Naive thymus-derived CD4-positive, alpha-beta T cell (primary cell): ENCODE measurements around the gene TECPR2. TPM values are rescaled to one million over a fixed set of nuclear protein-coding genes. Genes with fewer than 3 reads are reported as not detected.

Experiments
- ATAC-seq: fragments of 150-1000 bp; cut with Tn5 transposase; 2 replicates; pipeline ENCODE4 v1.10.0; 2021; ENCODE audit warnings: mild to moderate bottlenecking, moderate library complexity
- CTCF ChIA-PET: fragments of 350-600 bp; sonication (Branson Sonifier 250); formaldehyde crosslinking; loops from one replicate; lab custom pipeline; 2021; ENCODE audit warnings: antibody characterized with exemption; lab: Charles Lee
- POLR2A ChIA-PET: fragments of 350-600 bp; sonication (Branson Sonifier 250); formaldehyde crosslinking; loops from one replicate; lab custom pipeline; 2021; ENCODE audit warnings: antibody characterized with exemption, inconsistent platforms; lab: Charles Lee
- DNase-seq, 9 donors: peaks; one replicate each; pipeline versions ENCODE4 v3.0.0 to v3.0.0-alpha.2; 2020 to 2022; ENCODE audit warnings: mixed read lengths in 1 of 9
- H3K27ac ChIP-seq: one replicate; pipeline ENCODE4 v1.7.0; 2013; ENCODE audit warnings: mild to moderate bottlenecking, low read depth, low read length, moderate library complexity
- H3K27me3 ChIP-seq, 2 donors: one replicate each; pipeline ENCODE4 v1.7.0; 2013; ENCODE audit warnings: low read length in 2 of 2, mild to moderate bottlenecking in 2 of 2, moderate library complexity in 2 of 2; ENCODE audit not compliant: control insufficient read depth in 2 of 2, insufficient read depth in 2 of 2
- H3K36me3 ChIP-seq, 3 experiments: 1 replicate in 2 of 3; 2 replicates in 1 of 3; pipeline ENCODE4 v1.7.0; 2013; ENCODE audit warnings: low read length in 3 of 3, mild to moderate bottlenecking in 3 of 3, moderate library complexity in 1 of 3; ENCODE audit not compliant: insufficient read depth in 3 of 3, control insufficient read depth in 2 of 3
- H3K4me1 ChIP-seq, 2 donors: one replicate each; pipeline ENCODE4 v1.7.0; 2013; ENCODE audit warnings: low read length in 2 of 2, mild to moderate bottlenecking in 2 of 2, moderate library complexity in 1 of 2; ENCODE audit not compliant: control insufficient read depth in 2 of 2, insufficient read depth in 2 of 2
- H3K4me3 ChIP-seq: 2 replicates; pipeline ENCODE4 v1.7.0; 2013; ENCODE audit warnings: mild to moderate bottlenecking, low read length
- H3K9me3 ChIP-seq, 3 experiments: 1 replicate in 2 of 3; 2 replicates in 1 of 3; pipeline ENCODE4 v1.7.0; 2013; ENCODE audit warnings: low read length in 3 of 3; ENCODE audit not compliant: control insufficient read depth in 2 of 3
- H3K27ac Mint-ChIP-seq, 9 donors: one replicate each; pipeline ENCODE4 v1.8.0; 2020 to 2022; ENCODE audit warnings: mixed read lengths in 9 of 9, mild to moderate bottlenecking in 8 of 9, moderate library complexity in 5 of 9, inconsistent platforms in 2 of 9
- H3K27me3 Mint-ChIP-seq, 5 donors: one replicate each; pipeline ENCODE4 v1.8.0; 2021 to 2022; ENCODE audit warnings: mixed read lengths in 5 of 5, mild to moderate bottlenecking in 1 of 5
- H3K36me3 Mint-ChIP-seq, 5 donors: one replicate each; pipeline ENCODE4 v1.8.0; 2020 to 2022; ENCODE audit warnings: mixed read lengths in 5 of 5, mild to moderate bottlenecking in 3 of 5, inconsistent platforms in 1 of 5
- H3K4me1 Mint-ChIP-seq, 7 donors: one replicate each; pipeline ENCODE4 v1.8.0; 2020 to 2022; ENCODE audit warnings: mixed read lengths in 7 of 7, mild to moderate bottlenecking in 3 of 7, inconsistent platforms in 1 of 7
- H3K4me3 Mint-ChIP-seq, 10 donors: one replicate each; pipeline ENCODE4 v1.8.0; 2020 to 2022; ENCODE audit warnings: mild to moderate bottlenecking in 10 of 10, mixed read lengths in 10 of 10, moderate library complexity in 6 of 10, inconsistent platforms in 2 of 10
- H3K9me3 Mint-ChIP-seq, 11 donors: one replicate each; pipeline ENCODE4 v1.8.0; 2020 to 2022; ENCODE audit warnings: mixed read lengths in 11 of 11, mild to moderate bottlenecking in 4 of 11, inconsistent platforms in 1 of 11, moderate library complexity in 1 of 11
- intact Hi-C, 2 donors: fragments of 100-400 bp; cut with micrococcal nuclease; formaldehyde crosslinking; loops; one replicate each; pipeline ENCODE4 v1.15.1; 2023
- polyA plus RNA-seq, 2 donors: library from polyadenylated mRNA; unstranded; fragments of 300-500 nt; fragmentation: Illumina TruSeq; gene quantifications; one replicate each; pipeline ENCODE4 v1.2.3, GENCODE V29; 2021
- total RNA-seq, 6 experiments: library from RNA in 5 of 6; stranded (reverse) in 5 of 6; gene quantifications; 1 replicate in 5 of 6; 2 replicates in 1 of 6; pipeline ENCODE4 v1.2.3 and lab custom pipeline; 2021 to 2026

The TECPR2 gene
- total and polyA plus RNA-seq, 7 experiments from 2014 or later = 5.2 to 12.9 (median 10.0) TPM

GRCh38 chr14:102510616-102511520 is 148.1 kb downstream of the TECPR2 start:
- no peaks in the 10 kb centered on the region for H3K36me3 ChIP-seq
- H3K27me3 Mint-ChIP-seq = peaks cover 0 to 3% (median 0%) of the 10 kb centered on the region in 5 donors
- POLR2A ChIA-PET = interaction anchor here (0.7 to 1.1 kb wide), 2 partner anchors 12 to 14 kb away, joined by 3 read pairs; no protein-coding TSS in a partner anchor
- H3K4me3 Mint-ChIP-seq = peak overlapping the region; percentile 85 to 91 (median 88)
- peaks cover 4 to 14% of the 10 kb centered on the region in 2 donors for H3K4me1 ChIP-seq
- H3K36me3 Mint-ChIP-seq = peaks cover 0 to 4% (median 0%) of the 10 kb centered on the region in 5 donors
- no peak for ATAC-seq
- peak overlapping the region in 5 of 9 donors; percentile 36 to 72 (median 59) for H3K27ac Mint-ChIP-seq
- peaks cover 0 to 2% (median 0%) of the 10 kb centered on the region in 11 donors for H3K9me3 Mint-ChIP-seq
- CTCF ChIA-PET = no interaction called here
- no peaks in the 10 kb centered on the region for H3K9me3 ChIP-seq
- no peaks in the 10 kb centered on the region for H3K27me3 ChIP-seq
- H3K27ac ChIP-seq = peak overlapping the region; percentile 58
- intact Hi-C loops = loop anchor here (1.0 to 10.0 kb wide), 5 partner anchors 14 to 806 kb away; partner anchors contain the start of genes RCOR1 (in 1 of the 2), TRAF3 (in 1 of the 2) and WDR20 (in 1 of the 2)
- H3K4me3 ChIP-seq = peak overlapping the region; percentile 75
- peaks cover 0 to 21% (median 10%) of the 10 kb centered on the region in 7 donors for H3K4me1 Mint-ChIP-seq
- DNase-seq = peak in 6 of 9 donors; percentile 17 to 40 (median 25)

GRCh38 chr14:102511538-102511937 is 148.8 kb downstream of the TECPR2 start:
- ChIA-PET POLR2A (interaction anchor here (0.5 to 1.1 kb wide), 3 partner anchors 12 to 191 kb away, joined by 3 read pairs; no protein-coding TSS in a partner anchor), CTCF (no interaction called here)
- peaks cover 4 to 24% (median 14%) of the 10 kb centered on the region in 7 donors for H3K4me1 Mint-ChIP-seq
- H3K36me3 Mint-ChIP-seq = peaks cover 0 to 4% (median 0%) of the 10 kb centered on the region in 5 donors
- H3K27ac ChIP-seq = no peak overlapping the region
- DNase-seq = no peak
- peaks cover 0 to 2% (median 0%) of the 10 kb centered on the region in 11 donors for H3K9me3 Mint-ChIP-seq
- H3K4me1 ChIP-seq = peaks cover 6 to 14% of the 10 kb centered on the region in 2 donors
- intact Hi-C loops = loop anchor here (2.0 to 10.0 kb wide), 4 partner anchors 13 to 807 kb away; partner anchors contain the start of genes TRAF3 (in 1 of the 2) and WDR20 (in 1 of the 2)
- H3K27me3 ChIP-seq = no peaks in the 10 kb centered on the region
- peak overlapping the region in 7 of 10 donors; percentile 17 to 89 (median 37) for H3K4me3 Mint-ChIP-seq
- no peak for ATAC-seq
- H3K4me3 ChIP-seq = no peak overlapping the region
- H3K9me3 ChIP-seq = no peaks in the 10 kb centered on the region
- no peaks in the 10 kb centered on the region for H3K36me3 ChIP-seq
- peaks cover 0 to 6% (median 0%) of the 10 kb centered on the region in 5 donors for H3K27me3 Mint-ChIP-seq
- H3K27ac Mint-ChIP-seq = peak overlapping the region in 2 of 9 donors; percentile 36 to 59

- intact Hi-C loops = loop anchor here (5.0 to 10.0 kb wide), 3 partner anchors 264 to 808 kb away; partner anchors contain the start of genes TRAF3 (in 1 of the 2) and WDR20 (in 1 of the 2)
- no peaks in the 10 kb centered on the region for H3K9me3 ChIP-seq
- H3K9me3 Mint-ChIP-seq = peaks cover 0 to 2% (median 0%) of the 10 kb centered on the region in 11 donors
- H3K27ac Mint-ChIP-seq = peak overlapping the region in 1 of 9 donors; percentile 12
- H3K27ac ChIP-seq = no peak overlapping the region
- ChIA-PET CTCF (no interaction called here), POLR2A (no interaction called here)
- no peaks in the 10 kb centered on the region for H3K36me3 ChIP-seq
- ATAC-seq (no peak), DNase-seq (no peak)
- peaks cover 5 to 24% (median 14%) of the 10 kb centered on the region in 7 donors for H3K4me1 Mint-ChIP-seq
- no peak overlapping the region for H3K4me3 ChIP-seq
- H3K36me3 Mint-ChIP-seq = peaks cover 0 to 2% (median 0%) of the 10 kb centered on the region in 5 donors
- peaks cover 0 to 6% (median 4%) of the 10 kb centered on the region in 5 donors for H3K27me3 Mint-ChIP-seq
- H3K4me3 Mint-ChIP-seq = peak overlapping the region in 1 of 10 donors; percentile 51
- peaks cover 7 to 14% of the 10 kb centered on the region in 2 donors for H3K4me1 ChIP-seq
- H3K27me3 ChIP-seq = no peaks in the 10 kb centered on the region
These were observed 150.1 kb downstream of the TECPR2 start for GRCh38 chr14:102512793-102513300.

GRCh38 chr14:102513899-102514772 is 151.4 kb downstream of the TECPR2 start:
- H3K27ac ChIP-seq = no peak overlapping the region
- Mint-ChIP-seq H3K9me3 (no peaks in the 10 kb centered on the region), H3K4me3 (no peak overlapping the region), H3K4me1 (peaks cover 5 to 19% (median 13%) of the 10 kb centered on the region in 7 donors), H3K27ac (no peak overlapping the region), H3K27me3 (peaks cover 0 to 8% (median 4%) of the 10 kb centered on the region in 5 donors), H3K36me3 (no peaks in the 10 kb centered on the region)
- H3K36me3 ChIP-seq = no peaks in the 10 kb centered on the region
- H3K9me3 ChIP-seq = no peaks in the 10 kb centered on the region
- POLR2A ChIA-PET = interaction anchor here (0.6 to 2.4 kb wide), 2 partner anchors 76 to 1119 kb away, joined by 3 to 7 read pairs; no protein-coding TSS in a partner anchor
- H3K4me3 ChIP-seq = no peak overlapping the region
- ATAC-seq (no peak), DNase-seq (no peak)
- H3K4me1 ChIP-seq = peaks cover 7 to 14% of the 10 kb centered on the region in 2 donors
- intact Hi-C loops = loop anchor here (5.0 to 10.0 kb wide), 3 partner anchors 263 to 809 kb away; partner anchors contain the start of genes TRAF3 (in 1 of the 2) and WDR20 (in 1 of the 2)
- CTCF ChIA-PET = interaction anchor here (1.9 kb wide), 1 partner anchor 11 kb away, joined by 6 read pairs; no protein-coding TSS in a partner anchor
- H3K27me3 ChIP-seq = no peaks in the 10 kb centered on the region

GRCh38 chr14:102514987-102515733 is 152.4 kb downstream of the TECPR2 start:
- no peak for DNase-seq
- no peak overlapping the region for H3K27ac Mint-ChIP-seq
- no peak for ATAC-seq
- H3K27me3 Mint-ChIP-seq = peaks cover 0 to 8% (median 4%) of the 10 kb centered on the region in 5 donors
- H3K4me1 ChIP-seq = peaks cover 7 to 14% of the 10 kb centered on the region in 2 donors
- ChIA-PET CTCF (interaction anchor here (0.6 to 1.9 kb wide), 5 partner anchors 10 to 193 kb away, joined by 3 to 6 read pairs (median 4); no protein-coding TSS in a partner anchor), POLR2A (interaction anchor here (2.4 kb wide), 1 partner anchor 77 kb away, joined by 7 read pairs; no protein-coding TSS in a partner anchor)
- H3K27ac ChIP-seq = no peak overlapping the region
- H3K4me3 Mint-ChIP-seq = peak overlapping the region in 2 of 10 donors; percentile 10 to 41
- H3K9me3 Mint-ChIP-seq = no peaks in the 10 kb centered on the region
- H3K9me3 ChIP-seq = no peaks in the 10 kb centered on the region
- intact Hi-C loops = loop anchor here (5.0 to 10.0 kb wide), 4 partner anchors 153 to 810 kb away; partner anchors contain the start of genes CINP (in 1 of the 2), TECPR2 (in 1 of the 2), TRAF3 (in 1 of the 2) and WDR20 (in 1 of the 2)
- H3K4me3 ChIP-seq = no peak overlapping the region
- H3K36me3 Mint-ChIP-seq = no peaks in the 10 kb centered on the region
- H3K4me1 Mint-ChIP-seq = peaks cover 5 to 19% (median 12%) of the 10 kb centered on the region in 7 donors
- H3K36me3 ChIP-seq = no peaks in the 10 kb centered on the region
- H3K27me3 ChIP-seq = no peaks in the 10 kb centered on the region
